Naive thymus-derived CD4-positive, alpha-beta T cell (primary cell): ENCODE data around the gene GALNT2. TPM values are rescaled to one million over a fixed set of nuclear protein-coding genes. Genes with fewer than 3 reads are reported as not detected.

Experiments used
- ATAC-seq: fragments of 150-1000 bp; cut with Tn5 transposase; 2 replicates; pipeline ENCODE4 v1.10.0; 2021; ENCODE audit warnings: mild to moderate bottlenecking, moderate library complexity
- CTCF ChIA-PET: fragments of 350-600 bp; sonication (Branson Sonifier 250); formaldehyde crosslinking; loops from one replicate; lab custom pipeline; 2021; ENCODE audit warnings: antibody characterized with exemption; lab: Charles Lee
- POLR2A ChIA-PET: fragments of 350-600 bp; sonication (Branson Sonifier 250); formaldehyde crosslinking; loops from one replicate; lab custom pipeline; 2021; ENCODE audit warnings: antibody characterized with exemption, inconsistent platforms; lab: Charles Lee
- DNase-seq, 9 donors: peaks; one replicate each; pipeline versions ENCODE4 v3.0.0 to v3.0.0-alpha.2; 2020 to 2022; ENCODE audit warnings: mixed read lengths in 1 of 9
- H3K27ac ChIP-seq: one replicate; pipeline ENCODE4 v1.7.0; 2013; ENCODE audit warnings: mild to moderate bottlenecking, low read depth, low read length, moderate library complexity
- H3K27me3 ChIP-seq, 2 donors: one replicate each; pipeline ENCODE4 v1.7.0; 2013; ENCODE audit warnings: low read length in 2 of 2, mild to moderate bottlenecking in 2 of 2, moderate library complexity in 2 of 2; ENCODE audit not compliant: control insufficient read depth in 2 of 2, insufficient read depth in 2 of 2
- H3K36me3 ChIP-seq, 3 experiments: 1 replicate in 2 of 3; 2 replicates in 1 of 3; pipeline ENCODE4 v1.7.0; 2013; ENCODE audit warnings: low read length in 3 of 3, mild to moderate bottlenecking in 3 of 3, moderate library complexity in 1 of 3; ENCODE audit not compliant: insufficient read depth in 3 of 3, control insufficient read depth in 2 of 3
- H3K4me1 ChIP-seq, 2 donors: one replicate each; pipeline ENCODE4 v1.7.0; 2013; ENCODE audit warnings: low read length in 2 of 2, mild to moderate bottlenecking in 2 of 2, moderate library complexity in 1 of 2; ENCODE audit not compliant: control insufficient read depth in 2 of 2, insufficient read depth in 2 of 2
- H3K4me3 ChIP-seq: 2 replicates; pipeline ENCODE4 v1.7.0; 2013; ENCODE audit warnings: mild to moderate bottlenecking, low read length
- H3K9me3 ChIP-seq, 3 experiments: 1 replicate in 2 of 3; 2 replicates in 1 of 3; pipeline ENCODE4 v1.7.0; 2013; ENCODE audit warnings: low read length in 3 of 3; ENCODE audit not compliant: control insufficient read depth in 2 of 3
- H3K27ac Mint-ChIP-seq, 9 donors: one replicate each; pipeline ENCODE4 v1.8.0; 2020 to 2022; ENCODE audit warnings: mixed read lengths in 9 of 9, mild to moderate bottlenecking in 8 of 9, moderate library complexity in 5 of 9, inconsistent platforms in 2 of 9
- H3K27me3 Mint-ChIP-seq, 5 donors: one replicate each; pipeline ENCODE4 v1.8.0; 2021 to 2022; ENCODE audit warnings: mixed read lengths in 5 of 5, mild to moderate bottlenecking in 1 of 5
- H3K36me3 Mint-ChIP-seq, 5 donors: one replicate each; pipeline ENCODE4 v1.8.0; 2020 to 2022; ENCODE audit warnings: mixed read lengths in 5 of 5, mild to moderate bottlenecking in 3 of 5, inconsistent platforms in 1 of 5
- H3K4me1 Mint-ChIP-seq, 7 donors: one replicate each; pipeline ENCODE4 v1.8.0; 2020 to 2022; ENCODE audit warnings: mixed read lengths in 7 of 7, mild to moderate bottlenecking in 3 of 7, inconsistent platforms in 1 of 7
- H3K4me3 Mint-ChIP-seq, 10 donors: one replicate each; pipeline ENCODE4 v1.8.0; 2020 to 2022; ENCODE audit warnings: mild to moderate bottlenecking in 10 of 10, mixed read lengths in 10 of 10, moderate library complexity in 6 of 10, inconsistent platforms in 2 of 10
- H3K9me3 Mint-ChIP-seq, 11 donors: one replicate each; pipeline ENCODE4 v1.8.0; 2020 to 2022; ENCODE audit warnings: mixed read lengths in 11 of 11, mild to moderate bottlenecking in 4 of 11, inconsistent platforms in 1 of 11, moderate library complexity in 1 of 11
- intact Hi-C, 2 donors: fragments of 100-400 bp; cut with micrococcal nuclease; formaldehyde crosslinking; loops; one replicate each; pipeline ENCODE4 v1.15.1; 2023
- polyA plus RNA-seq, 2 donors: library from polyadenylated mRNA; unstranded; fragments of 300-500 nt; fragmentation: Illumina TruSeq; gene quantifications; one replicate each; pipeline ENCODE4 v1.2.3, GENCODE V29; 2021
- total RNA-seq, 6 experiments: library from RNA in 5 of 6; stranded (reverse) in 5 of 6; gene quantifications; 1 replicate in 5 of 6; 2 replicates in 1 of 6; pipeline ENCODE4 v1.2.3 and lab custom pipeline; 2021 to 2026

GALNT2 gene
- total and polyA plus RNA-seq, 7 experiments from 2014 or later = 12.0 to 32.7 (median 23.3) TPM

- H3K4me1 ChIP-seq = no peaks in the 10 kb centered on the region
- DNase-seq (no peak), ATAC-seq (no peak)
- peaks cover 0 to 4% (median 0%) of the 10 kb centered on the region in 11 donors for H3K9me3 Mint-ChIP-seq
- H3K27me3 Mint-ChIP-seq = peaks cover 0 to 11% (median 0%) of the 10 kb centered on the region in 5 donors
- CTCF ChIA-PET = no interaction called here
- no peak overlapping the region for H3K27ac ChIP-seq
- peaks cover 0 to 3% of the 10 kb centered on the region in 2 donors for H3K27me3 ChIP-seq
- POLR2A ChIA-PET = no interaction called here
- no peaks in the 10 kb centered on the region for H3K36me3 Mint-ChIP-seq
- no peak overlapping the region for H3K4me3 ChIP-seq
- intact Hi-C loops = no loop called here
- H3K4me1 Mint-ChIP-seq = peaks cover 3 to 16% (median 6%) of the 10 kb centered on the region in 7 donors
- H3K36me3 ChIP-seq = no peaks in the 10 kb centered on the region
- no peaks in the 10 kb centered on the region for H3K9me3 ChIP-seq
- peak overlapping the region in 7 of 10 donors; percentile 15 to 66 (median 25) for H3K4me3 Mint-ChIP-seq
- peak overlapping the region in 1 of 9 donors; percentile 47 for H3K27ac Mint-ChIP-seq
Observed at GRCh38 chr1:230050973-230051735, 15.9 kb upstream of the GALNT2 start.

- H3K9me3 ChIP-seq = no peaks in the 10 kb centered on the region
- H3K9me3 Mint-ChIP-seq = peaks cover 0 to 4% (median 0%) of the 10 kb centered on the region in 11 donors
- peaks cover 3 to 16% (median 6%) of the 10 kb centered on the region in 7 donors for H3K4me1 Mint-ChIP-seq
- intact Hi-C loops = no loop called here
- H3K36me3 ChIP-seq = no peaks in the 10 kb centered on the region
- peaks cover 0 to 3% of the 10 kb centered on the region in 2 donors for H3K27me3 ChIP-seq
- no peak overlapping the region for H3K4me3 Mint-ChIP-seq
- no peaks in the 10 kb centered on the region for H3K36me3 Mint-ChIP-seq
- no peaks in the 10 kb centered on the region for H3K4me1 ChIP-seq
- H3K27me3 Mint-ChIP-seq = peaks cover 0 to 15% (median 0%) of the 10 kb centered on the region in 5 donors
- CTCF ChIA-PET = no interaction called here
- no peak overlapping the region for H3K27ac ChIP-seq
- ATAC-seq (no peak), DNase-seq (no peak)
- H3K4me3 ChIP-seq = no peak overlapping the region
- peak overlapping the region in 2 of 9 donors; percentile 1 to 2 for H3K27ac Mint-ChIP-seq
- POLR2A ChIA-PET = no interaction called here
Observed at GRCh38 chr1:230052018-230052417, 15.0 kb upstream of the GALNT2 start.

- Mint-ChIP-seq H3K4me1 (peaks cover 3 to 16% (median 6%) of the 10 kb centered on the region in 7 donors), H3K27me3 (peaks cover 0 to 21% (median 5%) of the 10 kb centered on the region in 5 donors), H3K27ac (no peak overlapping the region), H3K36me3 (no peaks in the 10 kb centered on the region), H3K9me3 (peaks cover 0 to 4% (median 0%) of the 10 kb centered on the region in 11 donors), H3K4me3 (peak overlapping the region in 1 of 10 donors; percentile 26)
- DNase-seq = no peak
- CTCF ChIA-PET = no interaction called here
- Histone ChIP-seq H3K27me3 (peaks cover 0 to 3% of the 10 kb centered on the region in 2 donors), H3K36me3 (no peaks in the 10 kb centered on the region), H3K27ac (no peak overlapping the region), H3K4me3 (no peak overlapping the region), H3K4me1 (no peaks in the 10 kb centered on the region), H3K9me3 (no peaks in the 10 kb centered on the region)
- POLR2A ChIA-PET = no interaction called here
- no peak for ATAC-seq
- intact Hi-C loops = no loop called here
Observed at GRCh38 chr1:230052665-230053064, 14.4 kb upstream of the GALNT2 start.

GRCh38 chr1:230054092-230054749 is 12.8 kb upstream of the GALNT2 start:
- H3K4me3 Mint-ChIP-seq = no peak overlapping the region
- H3K36me3 ChIP-seq = no peaks in the 10 kb centered on the region
- POLR2A ChIA-PET = no interaction called here
- DNase-seq (no peak), ATAC-seq (no peak)
- no peak overlapping the region for H3K27ac ChIP-seq
- no peak overlapping the region for H3K4me3 ChIP-seq
- no peaks in the 10 kb centered on the region for H3K4me1 ChIP-seq
- H3K36me3 Mint-ChIP-seq = no peaks in the 10 kb centered on the region
- H3K4me1 Mint-ChIP-seq = peaks cover 3 to 16% (median 6%) of the 10 kb centered on the region in 7 donors
- intact Hi-C loops = no loop called here
- H3K27ac Mint-ChIP-seq = no peak overlapping the region
- H3K27me3 Mint-ChIP-seq = peaks cover 0 to 26% (median 4%) of the 10 kb centered on the region in 5 donors
- CTCF ChIA-PET = no interaction called here
- peaks cover 0 to 4% (median 0%) of the 10 kb centered on the region in 11 donors for H3K9me3 Mint-ChIP-seq
- no peaks in the 10 kb centered on the region for H3K9me3 ChIP-seq
- peaks cover 0 to 3% of the 10 kb centered on the region in 2 donors for H3K27me3 ChIP-seq

- H3K27ac ChIP-seq = no peak overlapping the region
- H3K4me1 Mint-ChIP-seq = peaks cover 2 to 7% (median 3%) of the 10 kb centered on the region in 7 donors
- H3K9me3 Mint-ChIP-seq = peaks cover 0 to 5% (median 0%) of the 10 kb centered on the region in 11 donors
- no peaks in the 10 kb centered on the region for H3K9me3 ChIP-seq
- ATAC-seq = no peak
- H3K4me3 ChIP-seq = no peak overlapping the region
- H3K27me3 ChIP-seq = peaks cover 0 to 3% of the 10 kb centered on the region in 2 donors
- CTCF ChIA-PET = interaction anchor here (0.6 kb wide), 1 partner anchor 94 kb away, joined by 5 read pairs; no protein-coding TSS in a partner anchor
- no peak overlapping the region for H3K4me3 Mint-ChIP-seq
- no peak for DNase-seq
- no peak overlapping the region for H3K27ac Mint-ChIP-seq
- peaks cover 0 to 42% (median 4%) of the 10 kb centered on the region in 5 donors for H3K27me3 Mint-ChIP-seq
- H3K4me1 ChIP-seq = no peaks in the 10 kb centered on the region
- H3K36me3 Mint-ChIP-seq = no peaks in the 10 kb centered on the region
- POLR2A ChIA-PET = interaction anchor here (1.2 kb wide), 1 partner anchor 10 kb away, joined by 3 read pairs; no protein-coding TSS in a partner anchor
- H3K36me3 ChIP-seq = no peaks in the 10 kb centered on the region
- intact Hi-C loops = no loop called here
Observed at GRCh38 chr1:230056098-230056497, 10.9 kb upstream of the GALNT2 start.

- Mint-ChIP-seq H3K27me3 (peaks cover 0 to 47% (median 4%) of the 10 kb centered on the region in 5 donors), H3K9me3 (peaks cover 0 to 6% (median 0%) of the 10 kb centered on the region in 11 donors), H3K27ac (no peak overlapping the region), H3K4me3 (no peak overlapping the region), H3K36me3 (no peaks in the 10 kb centered on the region), H3K4me1 (no peaks in the 10 kb centered on the region)
- H3K9me3 ChIP-seq = no peaks in the 10 kb centered on the region
- H3K27ac ChIP-seq = no peak overlapping the region
- no peak overlapping the region for H3K4me3 ChIP-seq
- ATAC-seq = no peak
- CTCF ChIA-PET = no interaction called here
- POLR2A ChIA-PET = no interaction called here
- DNase-seq = no peak
- peaks cover 0 to 3% of the 10 kb centered on the region in 2 donors for H3K27me3 ChIP-seq
- intact Hi-C loops = no loop called here
- H3K36me3 ChIP-seq = no peaks in the 10 kb centered on the region
- no peaks in the 10 kb centered on the region for H3K4me1 ChIP-seq
Observed at GRCh38 chr1:230057100-230057499, 9.9 kb upstream of the GALNT2 start.
